HEK293 (cell line): Measurements from ENCODE around the gene REEP6.

Source experiments
- CTCF ChIA-PET: fragments of 350-600 bp; formaldehyde crosslinking; extraction: SDS; loops from one replicate; lab custom pipeline; 2021; ENCODE audit warnings: antibody characterized with exemption; lab: Yijun Ruan, JAX
- POLR2A ChIA-PET: fragments of 300-600 bp; formaldehyde crosslinking; extraction: SDS; loops from one replicate; lab custom pipeline; 2020; ENCODE audit warnings: antibody characterized with exemption, inconsistent platforms; lab: Yijun Ruan, JAX
- H3K27ac ChIP-seq: fragments of 200-500 bp; sonication (Bioruptor generic); 2 replicates; pipeline ENCODE4 v1.5.1; 2014; ENCODE audit warnings: low read depth, low read length, control low read depth, inconsistent platforms; ENCODE audit errors: extremely low read depth
- H3K36me3 ChIP-seq, 2 experiments: fragments of 200-500 bp in 1 of 2; sonication (Bioruptor generic) in 1 of 2; 1 replicate in 1 of 2; 2 replicates in 1 of 2; pipeline ENCODE4 v1.5.1; 2014 to 2017; ENCODE audit warnings: inconsistent platforms in 2 of 2, low read length in 2 of 2; ENCODE audit not compliant: control insufficient read depth in 2 of 2, insufficient read depth in 1 of 2
- H3K4me1 ChIP-seq: fragments of 200-500 bp; sonication (Bioruptor generic); 2 replicates; pipeline ENCODE4 v1.5.1; 2014; ENCODE audit warnings: mild to moderate bottlenecking, low read length, inconsistent platforms; ENCODE audit not compliant: control insufficient read depth, insufficient read depth
- H3K4me3 ChIP-seq: 2 replicates; pipeline ENCODE4 v1.5.1; 2011; ENCODE audit warnings: low read depth, mild to moderate bottlenecking, control low read depth, low read length, moderate library complexity
- H3K9me3 ChIP-seq: fragments of 200-500 bp; sonication (Bioruptor generic); 2 replicates; pipeline ENCODE4 v1.5.1; 2014; ENCODE audit warnings: low read depth, low read length, inconsistent platforms; ENCODE audit not compliant: control insufficient read depth, insufficient read depth
- IKZF3 ChIP-seq: fragments of 450-650 bp; IDR thresholded peaks from 2 replicates; pipeline ENCODE4 v1.5.0; 2018; ENCODE audit warnings: missing biosample characterization, mild to moderate bottlenecking, missing genetic modification characterization, moderate library complexity
- KLF10 ChIP-seq: fragments of 450-650 bp; IDR thresholded peaks from 2 replicates; pipeline ENCODE4 v1.5.1; 2018; ENCODE audit warnings: missing biosample characterization, mild to moderate bottlenecking, missing genetic modification characterization
- KLF7 ChIP-seq: fragments of 450-650 bp; formaldehyde crosslinking; IDR thresholded peaks from 2 replicates; pipeline ENCODE4 v1.5.1; 2016; ENCODE audit warnings: missing biosample characterization, missing genetic modification characterization, borderline replicate concordance
- SCRT1 ChIP-seq: fragments of 450-650 bp; formaldehyde crosslinking; IDR thresholded peaks from 2 replicates; pipeline ENCODE4 v1.5.1; 2016; ENCODE audit warnings: missing biosample characterization, missing genetic modification characterization, borderline replicate concordance
- SETDB1 ChIP-seq: IDR thresholded peaks from one replicate; pipeline ENCODE4 v1.6.1; 2017; ENCODE audit warnings: mild to moderate bottlenecking, low read length, moderate library complexity, mixed read lengths; ENCODE audit not compliant: insufficient read length
- ZBTB20 ChIP-seq: fragments of 450-650 bp; formaldehyde crosslinking; IDR thresholded peaks from 2 replicates; pipeline ENCODE4 v1.5.1; 2016; ENCODE audit warnings: missing biosample characterization, missing genetic modification characterization
- ZFP37 ChIP-seq: fragments of 450-650 bp; formaldehyde crosslinking; IDR thresholded peaks from 2 replicates; pipeline ENCODE4 v1.5.1; 2016; ENCODE audit warnings: missing biosample characterization, missing genetic modification characterization
- ZFP69B ChIP-seq: fragments of 450-650 bp; formaldehyde crosslinking; IDR thresholded peaks from 2 replicates; pipeline ENCODE4 v1.5.1; 2016; ENCODE audit warnings: missing biosample characterization, missing genetic modification characterization
- ZNF121 ChIP-seq: fragments of 450-650 bp; formaldehyde crosslinking; IDR thresholded peaks from 2 replicates; pipeline ENCODE4 v1.5.1; 2016; ENCODE audit warnings: missing biosample characterization, missing genetic modification characterization
- ZNF266 ChIP-seq: fragments of 450-650 bp; formaldehyde crosslinking; IDR thresholded peaks from 2 replicates; pipeline ENCODE4 v1.5.1; 2016; ENCODE audit warnings: missing biosample characterization, missing genetic modification characterization, low read depth
- ZNF354C ChIP-seq: fragments of 450-650 bp; formaldehyde crosslinking; IDR thresholded peaks from 2 replicates; pipeline ENCODE4 v1.5.1; 2016; ENCODE audit warnings: missing biosample characterization, missing genetic modification characterization, low read depth, borderline replicate concordance
- ZNF37A ChIP-seq: fragments of 450-650 bp; IDR thresholded peaks from 2 replicates; pipeline ENCODE4 v1.5.1; 2018; ENCODE audit warnings: missing biosample characterization, missing genetic modification characterization
- ZNF391 ChIP-seq: fragments of 450-650 bp; formaldehyde crosslinking; IDR thresholded peaks from 2 replicates; pipeline ENCODE4 v1.5.1; 2016; ENCODE audit warnings: low read depth, missing biosample characterization, missing genetic modification characterization, borderline replicate concordance
- ZNF433 ChIP-seq: fragments of 450-650 bp; formaldehyde crosslinking; IDR thresholded peaks from 2 replicates; pipeline ENCODE4 v1.5.1; 2016; ENCODE audit warnings: missing biosample characterization, missing genetic modification characterization, low read depth
- ZNF501 ChIP-seq: fragments of 450-650 bp; formaldehyde crosslinking; IDR thresholded peaks from 2 replicates; pipeline ENCODE4 v1.5.1; 2016; ENCODE audit warnings: missing biosample characterization, missing genetic modification characterization
- ZNF555 ChIP-seq: fragments of 450-650 bp; formaldehyde crosslinking; conservative IDR thresholded peaks from 2 replicates; pipeline ENCODE4 v1.5.1; 2017; ENCODE audit warnings: missing biosample characterization, mild to moderate bottlenecking, missing genetic modification characterization, inconsistent platforms
- ZNF658 ChIP-seq: fragments of 450-650 bp; formaldehyde crosslinking; IDR thresholded peaks from 2 replicates; pipeline ENCODE4; 2016; ENCODE audit warnings: missing biosample characterization, missing genetic modification characterization
- ZNF785 ChIP-seq: fragments of 450-650 bp; formaldehyde crosslinking; IDR thresholded peaks from 2 replicates; pipeline ENCODE4 v1.5.1; 2016; ENCODE audit warnings: missing biosample characterization, missing genetic modification characterization
- ZSCAN30 ChIP-seq: fragments of 450-650 bp; IDR thresholded peaks from 2 replicates; pipeline ENCODE4 v1.5.1; 2018; ENCODE audit warnings: missing biosample characterization, mild to moderate bottlenecking, missing genetic modification characterization, moderate library complexity
- TF ChIP-seq, protein P1 (sequence below): fragments of 450-650 bp; formaldehyde crosslinking; IDR thresholded peaks from 2 replicates; pipeline ENCODE4 v1.5.1; 2016; ENCODE audit warnings: missing biosample characterization, missing genetic modification characterization
- TF ChIP-seq, protein P2 (sequence below): fragments of 450-650 bp; formaldehyde crosslinking; IDR thresholded peaks from 2 replicates; pipeline ENCODE4 v1.5.1; 2017; ENCODE audit warnings: missing biosample characterization, mild to moderate bottlenecking, missing genetic modification characterization, moderate library complexity
- TF ChIP-seq, protein P3 (sequence below): fragments of 450-650 bp; formaldehyde crosslinking; IDR thresholded peaks from 2 replicates; pipeline ENCODE4 v1.5.1; 2017; ENCODE audit warnings: missing biosample characterization, missing genetic modification characterization
- TF ChIP-seq, protein P4 (sequence below): fragments of 450-650 bp; formaldehyde crosslinking; IDR thresholded peaks from 2 replicates; pipeline ENCODE4 v1.5.1; 2016; ENCODE audit warnings: missing biosample characterization, missing genetic modification characterization
- TF ChIP-seq, protein P5 (sequence below): IDR thresholded peaks from 2 replicates; pipeline ENCODE4 v1.6.1; 2011; ENCODE audit warnings: mild to moderate bottlenecking, low read depth, low read length, borderline replicate concordance
- TF ChIP-seq, protein P6 (sequence below): sonication (generic); formaldehyde crosslinking; IDR thresholded peaks from 2 replicates; pipeline ENCODE4 v1.8.1; 2022; ENCODE audit warnings: mild to moderate bottlenecking, moderate library complexity, missing genetic modification reagents
- TF ChIP-seq, protein P7 (sequence below): fragments of 450-650 bp; formaldehyde crosslinking; IDR thresholded peaks from 2 replicates; pipeline ENCODE4 v1.5.1; 2016; ENCODE audit warnings: missing biosample characterization, missing genetic modification characterization, low read depth

REEP6 gene

DNA sequence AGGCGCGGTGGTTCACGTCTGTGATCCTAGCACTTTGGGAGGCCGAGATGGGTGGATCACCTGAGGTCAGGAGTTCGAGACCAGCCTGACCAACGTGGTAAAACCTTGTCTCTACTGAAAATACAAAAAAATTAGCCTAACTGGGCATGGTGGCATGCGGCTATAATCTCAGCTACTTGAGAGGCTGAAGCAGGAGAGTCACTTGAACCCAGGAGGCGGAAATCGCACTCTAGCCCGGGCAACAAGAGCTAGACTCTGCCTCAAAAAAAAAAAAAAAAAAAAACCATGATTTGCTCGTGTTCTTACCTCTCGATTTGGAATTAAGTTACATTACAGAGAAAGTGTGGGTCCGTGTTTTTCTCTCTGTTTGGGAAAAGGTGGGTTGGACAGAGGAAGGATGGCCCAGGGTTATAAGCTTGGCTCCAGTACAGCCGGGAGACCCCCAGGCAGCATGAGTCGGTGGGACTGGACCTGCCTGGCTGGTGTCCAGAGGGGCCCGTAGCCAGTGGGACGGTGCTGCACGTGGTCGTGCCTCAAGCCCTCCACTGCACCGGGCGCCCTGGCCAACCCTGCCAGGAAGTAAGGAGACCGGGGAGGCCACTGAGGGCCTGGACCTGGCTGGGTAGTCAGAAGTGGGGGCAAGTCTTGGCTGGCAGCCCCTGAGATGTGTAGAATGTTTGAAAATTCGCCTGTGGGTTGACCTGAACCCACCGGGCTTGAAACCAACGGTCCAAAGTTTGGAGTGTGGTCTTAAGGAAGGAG lies 49.1 kb upstream of the REEP6 start:
- no peak overlapping the region for H3K4me3 ChIP-seq
- no peaks in the 10 kb centered on the region for H3K9me3 ChIP-seq
- H3K36me3 ChIP-seq: peaks cover 15 to 39% of the 10 kb centered on the region in 2 experiments; a peak in 2 of 3 replicates
- peak overlapping the region; percentile 56; the same call in 1 of the 2 replicates for H3K27ac ChIP-seq
- CTCF ChIA-PET: interaction anchor here (0.6 to 1.6 kb wide), 4 partner anchors 9 to 1308 kb away, joined by 3 to 7 read pairs (median 3); partner anchors contain the start of gene APC2
- POLR2A ChIA-PET: interaction anchor here (1.0 to 1.8 kb wide), 2 partner anchors 12 to 21 kb away, joined by 7 to 10 read pairs; no protein-coding TSS in a partner anchor
- peaks cover 16% of the 10 kb centered on the region for H3K4me1 ChIP-seq
- TF ChIP-seq, protein P1, sequence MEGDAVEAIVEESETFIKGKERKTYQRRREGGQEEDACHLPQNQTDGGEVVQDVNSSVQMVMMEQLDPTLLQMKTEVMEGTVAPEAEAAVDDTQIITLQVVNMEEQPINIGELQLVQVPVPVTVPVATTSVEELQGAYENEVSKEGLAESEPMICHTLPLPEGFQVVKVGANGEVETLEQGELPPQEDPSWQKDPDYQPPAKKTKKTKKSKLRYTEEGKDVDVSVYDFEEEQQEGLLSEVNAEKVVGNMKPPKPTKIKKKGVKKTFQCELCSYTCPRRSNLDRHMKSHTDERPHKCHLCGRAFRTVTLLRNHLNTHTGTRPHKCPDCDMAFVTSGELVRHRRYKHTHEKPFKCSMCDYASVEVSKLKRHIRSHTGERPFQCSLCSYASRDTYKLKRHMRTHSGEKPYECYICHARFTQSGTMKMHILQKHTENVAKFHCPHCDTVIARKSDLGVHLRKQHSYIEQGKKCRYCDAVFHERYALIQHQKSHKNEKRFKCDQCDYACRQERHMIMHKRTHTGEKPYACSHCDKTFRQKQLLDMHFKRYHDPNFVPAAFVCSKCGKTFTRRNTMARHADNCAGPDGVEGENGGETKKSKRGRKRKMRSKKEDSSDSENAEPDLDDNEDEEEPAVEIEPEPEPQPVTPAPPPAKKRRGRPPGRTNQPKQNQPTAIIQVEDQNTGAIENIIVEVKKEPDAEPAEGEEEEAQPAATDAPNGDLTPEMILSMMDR (tag by site-specific recombination): no peak
- TF ChIP-seq SCRT1 (tag by site-specific recombination) (no peak), ZBTB20 (tag by site-specific recombination) (peak; percentile 19; the same call in 1 of the 2 replicates), ZFP37 (tag by site-specific recombination) (no peak), IKZF3 (no peak), ZNF555 (no peak), KLF10 (no peak), ZNF266 (tag by site-specific recombination) (no peak), ZSCAN30 (tag by site-specific recombination) (peak; percentile 58; the same call in 1 of the 2 replicates), SETDB1 (no peak), ZNF37A (tag by site-specific recombination) (no peak), ZFP69B (tag by site-specific recombination) (0 out of 2 replicates have a peak, but pooled peaks have one; percentile 28), KLF7 (tag by site-specific recombination) (no peak), ZNF391 (tag by site-specific recombination) (peak; percentile 21; the same call in 1 of the 2 replicates), ZNF354C (tag by site-specific recombination) (no peak), ZNF658 (tag by site-specific recombination) (no peak), ZNF501 (tag by site-specific recombination) (no peak), ZNF433 (tag by site-specific recombination) (no peak), ZNF785 (tag by site-specific recombination) (no peak), ZNF121 (tag by site-specific recombination) (no peak)
- TF ChIP-seq, protein P2, sequence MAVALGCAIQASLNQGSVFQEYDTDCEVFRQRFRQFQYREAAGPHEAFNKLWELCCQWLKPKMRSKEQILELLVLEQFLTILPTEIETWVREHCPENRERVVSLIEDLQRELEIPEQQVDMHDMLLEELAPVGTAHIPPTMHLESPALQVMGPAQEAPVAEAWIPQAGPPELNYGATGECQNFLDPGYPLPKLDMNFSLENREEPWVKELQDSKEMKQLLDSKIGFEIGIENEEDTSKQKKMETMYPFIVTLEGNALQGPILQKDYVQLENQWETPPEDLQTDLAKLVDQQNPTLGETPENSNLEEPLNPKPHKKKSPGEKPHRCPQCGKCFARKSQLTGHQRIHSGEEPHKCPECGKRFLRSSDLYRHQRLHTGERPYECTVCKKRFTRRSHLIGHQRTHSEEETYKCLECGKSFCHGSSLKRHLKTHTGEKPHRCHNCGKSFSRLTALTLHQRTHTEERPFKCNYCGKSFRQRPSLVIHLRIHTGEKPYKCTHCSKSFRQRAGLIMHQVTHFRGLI (tag by site-specific recombination): no peak
- TF ChIP-seq, protein P3, sequence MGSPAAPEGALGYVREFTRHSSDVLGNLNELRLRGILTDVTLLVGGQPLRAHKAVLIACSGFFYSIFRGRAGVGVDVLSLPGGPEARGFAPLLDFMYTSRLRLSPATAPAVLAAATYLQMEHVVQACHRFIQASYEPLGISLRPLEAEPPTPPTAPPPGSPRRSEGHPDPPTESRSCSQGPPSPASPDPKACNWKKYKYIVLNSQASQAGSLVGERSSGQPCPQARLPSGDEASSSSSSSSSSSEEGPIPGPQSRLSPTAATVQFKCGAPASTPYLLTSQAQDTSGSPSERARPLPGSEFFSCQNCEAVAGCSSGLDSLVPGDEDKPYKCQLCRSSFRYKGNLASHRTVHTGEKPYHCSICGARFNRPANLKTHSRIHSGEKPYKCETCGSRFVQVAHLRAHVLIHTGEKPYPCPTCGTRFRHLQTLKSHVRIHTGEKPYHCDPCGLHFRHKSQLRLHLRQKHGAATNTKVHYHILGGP (tag by site-specific recombination): no peak
- TF ChIP-seq, protein P4, sequence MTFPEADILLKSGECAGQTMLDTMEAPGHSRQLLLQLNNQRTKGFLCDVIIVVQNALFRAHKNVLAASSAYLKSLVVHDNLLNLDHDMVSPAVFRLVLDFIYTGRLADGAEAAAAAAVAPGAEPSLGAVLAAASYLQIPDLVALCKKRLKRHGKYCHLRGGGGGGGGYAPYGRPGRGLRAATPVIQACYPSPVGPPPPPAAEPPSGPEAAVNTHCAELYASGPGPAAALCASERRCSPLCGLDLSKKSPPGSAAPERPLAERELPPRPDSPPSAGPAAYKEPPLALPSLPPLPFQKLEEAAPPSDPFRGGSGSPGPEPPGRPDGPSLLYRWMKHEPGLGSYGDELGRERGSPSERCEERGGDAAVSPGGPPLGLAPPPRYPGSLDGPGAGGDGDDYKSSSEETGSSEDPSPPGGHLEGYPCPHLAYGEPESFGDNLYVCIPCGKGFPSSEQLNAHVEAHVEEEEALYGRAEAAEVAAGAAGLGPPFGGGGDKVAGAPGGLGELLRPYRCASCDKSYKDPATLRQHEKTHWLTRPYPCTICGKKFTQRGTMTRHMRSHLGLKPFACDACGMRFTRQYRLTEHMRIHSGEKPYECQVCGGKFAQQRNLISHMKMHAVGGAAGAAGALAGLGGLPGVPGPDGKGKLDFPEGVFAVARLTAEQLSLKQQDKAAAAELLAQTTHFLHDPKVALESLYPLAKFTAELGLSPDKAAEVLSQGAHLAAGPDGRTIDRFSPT (tag by site-specific recombination): peak; percentile 19; the same call in 1 of the 2 replicates
- TF ChIP-seq, protein P5, sequence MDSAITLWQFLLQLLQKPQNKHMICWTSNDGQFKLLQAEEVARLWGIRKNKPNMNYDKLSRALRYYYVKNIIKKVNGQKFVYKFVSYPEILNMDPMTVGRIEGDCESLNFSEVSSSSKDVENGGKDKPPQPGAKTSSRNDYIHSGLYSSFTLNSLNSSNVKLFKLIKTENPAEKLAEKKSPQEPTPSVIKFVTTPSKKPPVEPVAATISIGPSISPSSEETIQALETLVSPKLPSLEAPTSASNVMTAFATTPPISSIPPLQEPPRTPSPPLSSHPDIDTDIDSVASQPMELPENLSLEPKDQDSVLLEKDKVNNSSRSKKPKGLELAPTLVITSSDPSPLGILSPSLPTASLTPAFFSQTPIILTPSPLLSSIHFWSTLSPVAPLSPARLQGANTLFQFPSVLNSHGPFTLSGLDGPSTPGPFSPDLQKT: no peak
- TF ChIP-seq, protein P6, sequence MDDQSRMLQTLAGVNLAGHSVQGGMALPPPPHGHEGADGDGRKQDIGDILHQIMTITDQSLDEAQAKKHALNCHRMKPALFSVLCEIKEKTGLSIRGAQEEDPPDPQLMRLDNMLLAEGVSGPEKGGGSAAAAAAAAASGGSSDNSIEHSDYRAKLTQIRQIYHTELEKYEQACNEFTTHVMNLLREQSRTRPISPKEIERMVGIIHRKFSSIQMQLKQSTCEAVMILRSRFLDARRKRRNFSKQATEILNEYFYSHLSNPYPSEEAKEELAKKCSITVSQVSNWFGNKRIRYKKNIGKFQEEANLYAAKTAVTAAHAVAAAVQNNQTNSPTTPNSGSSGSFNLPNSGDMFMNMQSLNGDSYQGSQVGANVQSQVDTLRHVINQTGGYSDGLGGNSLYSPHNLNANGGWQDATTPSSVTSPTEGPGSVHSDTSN: no peak
- TF ChIP-seq, protein P7, sequence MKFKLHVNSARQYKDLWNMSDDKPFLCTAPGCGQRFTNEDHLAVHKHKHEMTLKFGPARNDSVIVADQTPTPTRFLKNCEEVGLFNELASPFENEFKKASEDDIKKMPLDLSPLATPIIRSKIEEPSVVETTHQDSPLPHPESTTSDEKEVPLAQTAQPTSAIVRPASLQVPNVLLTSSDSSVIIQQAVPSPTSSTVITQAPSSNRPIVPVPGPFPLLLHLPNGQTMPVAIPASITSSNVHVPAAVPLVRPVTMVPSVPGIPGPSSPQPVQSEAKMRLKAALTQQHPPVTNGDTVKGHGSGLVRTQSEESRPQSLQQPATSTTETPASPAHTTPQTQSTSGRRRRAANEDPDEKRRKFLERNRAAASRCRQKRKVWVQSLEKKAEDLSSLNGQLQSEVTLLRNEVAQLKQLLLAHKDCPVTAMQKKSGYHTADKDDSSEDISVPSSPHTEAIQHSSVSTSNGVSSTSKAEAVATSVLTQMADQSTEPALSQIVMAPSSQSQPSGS (tag by site-specific recombination): no peak
